ENCODE data around the gene ADGRG3.

- TF ChIP-seq CTCF (IDR thresholded peaks at IDR 0.05; ENCODE audit: insufficient read depth, low read length) (no peak), REST (IDR thresholded peaks at IDR 0.05; ENCODE audit: insufficient replicate concordance, low read depth) (no peak), POLR2AphosphoS5 (IDR thresholded peaks at IDR 0.05; ENCODE audit: low read depth) (no peak)
Observed at GRCh38 chr16:57722651-57723050, 54.5 kb downstream of the ADGRG3 start.
